ENCODE results near the gene B9D1.

Gene B9D1, protein sequence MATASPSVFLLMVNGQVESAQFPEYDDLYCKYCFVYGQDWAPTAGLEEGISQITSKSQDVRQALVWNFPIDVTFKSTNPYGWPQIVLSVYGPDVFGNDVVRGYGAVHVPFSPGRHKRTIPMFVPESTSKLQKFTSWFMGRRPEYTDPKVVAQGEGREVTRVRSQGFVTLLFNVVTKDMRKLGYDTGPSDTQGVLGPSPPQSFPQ

GRCh38 chr17:19362277-19363113 is at the start of gene B9D1:
Gene B9D1 (minus strand): TSS chr17:19362723. CDS start chr17:19362569, 154 bp downstream.
- DNase-seq, result peak; percentile 93

DNA sequence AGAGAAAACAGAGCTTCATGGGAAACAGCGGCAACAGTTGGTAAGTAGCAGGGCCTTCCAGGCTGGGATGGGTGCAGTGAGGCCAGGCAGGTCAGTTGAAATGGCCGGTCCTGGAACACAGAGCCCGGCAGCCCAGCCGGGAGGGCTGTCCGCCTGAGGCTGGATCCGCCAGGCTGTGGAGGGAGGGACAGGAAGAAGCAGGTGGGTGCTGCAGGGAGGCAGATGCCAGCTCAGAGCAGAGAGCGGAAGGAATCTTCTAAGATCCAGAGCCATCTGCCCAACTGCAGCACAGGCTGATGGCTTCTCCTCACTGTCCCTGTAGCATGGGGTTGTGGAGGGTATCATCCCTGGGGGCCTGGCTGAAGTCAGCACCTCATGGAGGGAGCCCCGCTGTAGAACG is 49.1 kb upstream of the B9D1 start:
- DNase-seq, result no peak

DNA sequence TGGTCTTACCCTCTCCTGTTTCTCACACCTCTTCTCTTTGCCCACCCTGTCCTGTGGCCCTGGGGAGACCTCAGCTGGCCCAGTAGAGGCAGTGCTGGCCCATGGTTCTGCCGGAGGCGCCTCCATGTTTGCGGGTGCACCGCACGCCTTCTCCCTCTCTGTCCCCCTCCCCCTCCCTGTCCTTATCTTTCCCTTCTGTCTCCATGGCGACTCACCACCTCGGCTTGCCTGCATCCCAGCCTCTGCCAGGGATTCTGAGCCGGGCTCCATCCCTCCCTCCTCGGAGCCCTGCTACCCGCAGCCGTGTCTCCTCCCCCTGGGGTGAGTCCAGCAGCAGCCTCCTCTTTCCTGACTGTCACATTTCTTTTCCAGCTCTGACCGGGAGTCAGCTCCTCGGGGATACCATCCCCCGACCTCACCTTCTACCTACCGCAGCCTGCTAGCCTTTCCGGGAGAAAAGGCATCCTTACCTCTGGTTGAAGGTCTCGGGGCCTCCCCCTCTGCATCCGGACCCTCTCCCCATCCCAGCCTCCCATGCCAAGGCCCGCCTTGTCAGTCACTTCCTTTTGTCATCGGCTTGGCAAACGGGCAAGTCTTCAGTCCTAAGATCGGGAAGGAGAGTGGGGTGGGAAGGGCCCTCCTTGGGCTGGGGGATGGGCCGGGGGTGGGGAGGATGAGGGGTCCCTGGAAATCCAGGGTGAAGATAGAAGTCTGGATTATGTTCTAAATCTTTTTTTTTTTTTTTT is 48.5 kb upstream of the B9D1 start, which contains the start of gene RNF112:
TSS of gene RNF112 (plus strand) at position 358 of the 746 bp plus-strand sequence. CDS start at position 535, 177 bp downstream.
- DNase-seq, result no peak

DNA sequence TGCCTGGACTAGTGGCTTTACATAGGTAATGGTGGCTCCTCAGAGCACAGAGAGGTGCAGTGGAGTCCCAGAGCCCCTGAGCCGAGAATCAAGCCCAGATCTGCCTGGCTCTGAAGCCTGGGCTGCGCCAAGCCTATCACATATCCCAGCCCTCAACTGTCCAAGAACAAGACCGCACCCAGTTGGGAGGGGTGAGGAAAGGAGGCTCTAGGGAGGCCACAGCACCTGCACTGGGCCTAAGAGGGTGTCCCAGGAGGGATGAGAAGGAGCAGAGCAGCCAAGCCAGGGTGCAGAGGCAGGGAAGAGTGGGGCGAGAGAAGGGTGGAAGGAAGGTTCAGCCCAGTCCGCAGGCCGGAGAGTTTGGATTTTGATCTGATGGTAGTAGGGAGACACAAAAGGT is 47.6 kb upstream of the B9D1 start:
- no peak for DNase-seq

DNA sequence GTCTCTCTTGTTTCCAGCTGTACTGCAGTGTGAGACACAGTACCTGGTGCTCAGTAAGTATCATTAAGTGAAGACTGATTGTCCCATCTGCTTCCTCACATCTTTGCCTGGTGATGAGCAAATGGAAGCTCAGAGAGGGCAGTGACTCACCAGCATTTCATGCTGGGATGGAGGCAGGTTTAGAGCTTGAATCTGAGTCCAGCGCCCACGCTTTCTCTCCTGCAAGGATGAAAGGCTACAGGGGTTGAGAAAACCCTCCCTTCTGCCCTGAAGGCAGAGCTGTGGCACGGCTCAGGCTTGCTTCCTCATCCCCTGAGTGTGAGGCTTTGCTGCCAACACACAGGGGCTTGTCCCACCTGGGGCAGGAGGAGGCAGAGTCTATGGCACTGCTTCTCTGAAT is 47.0 kb upstream of the B9D1 start:
- peak; percentile 22 for DNase-seq

DNA sequence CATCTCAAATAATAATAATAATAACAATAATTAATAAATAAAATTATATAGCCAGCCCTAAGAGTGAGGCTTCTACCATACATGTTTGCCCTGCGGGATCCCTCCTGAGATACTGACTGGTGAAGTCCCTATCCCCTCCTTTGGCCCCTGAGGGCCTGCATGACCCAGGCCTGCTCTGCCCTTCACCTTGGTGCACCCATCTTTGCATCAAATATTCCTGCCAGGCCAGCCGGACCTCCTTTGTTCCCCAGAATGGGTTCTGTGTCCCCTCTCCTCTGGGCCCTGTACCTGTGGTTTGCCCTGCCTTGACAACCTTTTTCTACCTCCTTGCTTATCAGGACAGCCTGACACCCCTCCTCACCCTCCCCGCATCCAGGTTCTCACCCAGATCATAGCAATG is 46.5 kb upstream of the B9D1 start:
- DNase-seq, result no peak

DNA sequence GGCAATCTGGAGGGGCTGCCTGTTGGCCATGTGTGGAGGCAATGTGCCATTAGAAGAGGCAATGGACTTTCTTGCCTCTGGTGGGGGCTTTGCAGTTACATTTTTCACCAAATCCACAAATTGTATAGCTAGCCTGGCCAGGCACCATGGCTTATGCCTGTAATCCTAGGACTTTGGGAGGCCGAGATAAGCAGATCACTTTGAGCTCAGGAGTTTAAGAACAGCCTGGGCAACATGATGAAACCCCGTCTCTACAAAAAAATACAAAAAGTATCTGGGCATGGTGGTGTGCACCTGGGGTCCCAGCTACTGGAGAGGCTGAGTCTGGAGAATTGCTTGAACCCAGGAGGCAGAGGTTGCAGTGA is 45.8 kb upstream of the B9D1 start:
- DNase-seq, result no peak

DNA sequence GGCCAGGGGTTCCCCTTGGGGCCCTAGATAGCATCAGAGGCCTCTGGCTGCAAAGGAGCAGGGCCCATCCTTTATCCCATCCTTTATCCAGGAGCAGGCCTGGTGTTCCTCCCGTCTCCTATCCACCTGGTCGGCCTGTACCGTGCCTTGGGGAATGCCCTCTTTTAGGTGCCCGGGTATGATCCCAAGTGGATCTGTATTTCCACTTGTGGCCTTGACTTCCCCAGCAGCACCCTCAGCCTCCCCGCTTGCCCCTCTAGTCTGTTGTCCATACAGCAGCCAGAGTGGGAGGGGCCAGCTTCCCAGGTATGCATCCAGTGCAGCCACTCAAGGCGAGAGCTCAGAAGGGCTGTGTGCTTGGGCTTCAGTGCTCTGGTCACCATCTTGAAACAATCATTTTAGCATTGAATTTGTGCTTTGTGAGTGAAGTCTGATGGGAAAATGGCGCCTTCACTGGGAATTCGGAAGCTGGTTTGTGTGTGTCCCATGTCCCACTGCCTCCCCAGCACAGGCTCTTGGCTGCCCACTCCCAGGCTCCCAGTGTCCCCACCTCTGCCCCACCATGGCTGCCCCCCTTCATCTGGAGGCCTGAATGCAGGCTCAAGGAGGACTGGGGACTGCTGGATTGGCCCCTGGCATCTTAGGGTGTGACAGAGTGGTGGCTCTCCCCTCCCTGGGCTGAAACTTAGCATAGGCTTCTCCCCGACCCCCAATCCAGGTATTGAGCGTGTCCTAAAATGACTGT is 45.2 kb upstream of the B9D1 start:
- DNase-seq, result no peak

GRCh38 chr17:19405114-19405513 is 42.6 kb upstream of the B9D1 start:
- DNase-seq, result no peak

- DNase-seq, result no peak
Observed at GRCh38 chr17:19404264-19404663, 41.7 kb upstream of the B9D1 start.

- DNase-seq, result no peak
Observed at GRCh38 chr17:19403021-19403420, 40.5 kb upstream of the B9D1 start.

GRCh38 chr17:19402171-19402570 is 39.6 kb upstream of the B9D1 start:
- no peak for DNase-seq

GRCh38 chr17:19401321-19402010 is 38.9 kb upstream of the B9D1 start:
- no peak for DNase-seq

DNA sequence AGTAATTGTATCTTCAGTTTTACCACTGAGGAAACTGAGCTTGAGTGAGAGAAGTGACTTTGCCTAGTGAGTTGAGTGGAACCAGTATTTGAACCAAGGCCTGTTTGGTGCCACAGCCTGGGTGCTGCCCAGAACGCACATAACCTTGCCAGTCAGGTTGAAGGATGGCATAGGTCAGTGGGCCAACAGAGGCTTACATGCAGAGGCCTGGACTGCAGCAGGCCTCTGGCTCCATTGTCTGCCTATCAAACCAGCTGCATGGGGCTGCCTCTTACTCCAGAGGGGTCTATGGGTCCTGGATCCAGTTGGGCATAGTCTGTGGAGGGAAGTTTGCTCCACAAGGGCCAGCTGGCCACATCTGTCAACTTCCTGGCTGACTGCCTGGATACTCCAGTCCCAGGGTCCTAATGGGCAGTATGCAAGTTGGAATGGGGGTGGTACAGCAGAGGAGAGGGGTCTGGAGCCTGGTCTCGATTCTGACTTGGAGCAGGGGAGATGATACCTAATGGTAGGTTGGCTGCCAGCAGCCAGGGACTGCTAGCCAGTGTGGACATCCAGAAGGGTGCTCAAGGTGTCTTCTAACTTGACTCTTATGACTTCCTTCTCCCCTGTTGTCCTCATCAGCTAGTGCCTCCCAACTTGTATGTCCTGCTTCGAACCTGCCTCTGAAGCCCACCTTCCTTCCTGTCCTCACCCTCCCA is 37.4 kb upstream of the B9D1 start:
- no peak for DNase-seq

GRCh38 chr17:19398301-19399181 is 36.0 kb upstream of the B9D1 start:
- DNase-seq, result no peak

- DNase-seq, result no peak
Observed at GRCh38 chr17:19397556-19398041, 35.1 kb upstream of the B9D1 start.

DNA sequence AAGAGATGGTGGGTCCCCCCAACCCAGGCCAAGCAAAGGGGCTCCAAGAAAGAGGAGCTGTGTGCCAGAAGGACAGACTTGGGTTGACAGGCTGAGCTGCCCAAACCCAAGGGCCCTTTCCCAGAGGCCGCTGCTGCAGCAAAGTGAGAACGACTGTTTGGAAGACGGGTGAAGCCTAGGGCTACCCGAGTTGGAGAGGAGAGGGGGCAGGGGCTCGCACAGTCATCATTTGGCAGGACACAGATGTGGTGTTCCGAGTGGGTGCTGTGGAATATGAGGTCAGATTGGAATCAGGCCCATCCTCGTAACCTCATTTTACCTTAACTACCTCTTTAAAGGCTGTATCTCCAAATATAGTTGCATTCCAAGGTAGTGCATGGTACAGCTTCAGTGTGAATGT is 29.8 kb upstream of the B9D1 start:
- no peak for DNase-seq

- DNase-seq, result no peak
Observed at GRCh38 chr17:19391432-19391831, 28.9 kb upstream of the B9D1 start.

GRCh38 chr17:19390951-19391350 is 28.4 kb upstream of the B9D1 start:
- DNase-seq, result no peak

Measured in stimulated activated CD4-positive, alpha-beta T cell treated with anti-CD3 and anti-CD28 coated beads, Interleukin-1b, Interleukin-23, amount 100 ng/mL, for 48 hours (primary cell).